NCI-H1105 treated with DMSO at 0.1 percent for 48 hours (cell line): ENCODE results near the gene CAPN7.

Experiments
- DNase-seq: peaks from one replicate; lab custom pipeline; 2025; lab: John Stamatoyannopoulos, UW

Gene CAPN7

DNA sequence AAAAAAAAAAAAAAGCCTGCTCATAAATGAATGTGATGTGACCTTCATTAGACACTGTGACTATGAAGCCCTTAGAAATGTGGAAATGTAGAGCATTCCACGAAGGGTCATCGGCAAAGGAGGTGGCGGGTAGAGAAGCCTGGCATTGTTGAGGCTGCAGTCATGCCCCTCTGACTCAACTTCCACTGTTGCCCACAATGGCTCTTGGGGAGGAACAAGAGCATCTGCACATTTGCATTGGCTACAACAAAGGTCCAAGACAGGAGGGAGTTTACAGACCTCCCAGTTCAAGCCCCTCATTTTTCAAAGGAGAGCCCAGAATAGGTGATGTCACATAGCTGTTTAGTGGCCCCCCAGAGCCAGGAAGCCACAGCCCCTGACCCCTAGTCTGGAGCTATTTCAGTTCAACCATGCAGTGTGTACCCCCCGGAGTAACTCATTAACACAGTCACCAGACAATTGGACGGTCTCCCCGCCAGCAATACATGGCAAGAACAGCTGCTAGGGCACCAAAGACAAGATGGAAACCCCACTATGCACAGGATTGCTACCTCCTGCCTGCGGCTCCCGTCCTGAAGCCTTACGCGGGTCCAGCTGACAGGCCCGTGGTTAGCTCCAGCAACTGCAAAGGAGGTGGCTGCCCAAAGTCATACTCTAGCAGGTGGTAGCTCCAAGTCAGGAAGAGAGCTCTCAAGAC, 70.1 kb downstream of the CAPN7 start:
- DNase-seq = no peak

DNA sequence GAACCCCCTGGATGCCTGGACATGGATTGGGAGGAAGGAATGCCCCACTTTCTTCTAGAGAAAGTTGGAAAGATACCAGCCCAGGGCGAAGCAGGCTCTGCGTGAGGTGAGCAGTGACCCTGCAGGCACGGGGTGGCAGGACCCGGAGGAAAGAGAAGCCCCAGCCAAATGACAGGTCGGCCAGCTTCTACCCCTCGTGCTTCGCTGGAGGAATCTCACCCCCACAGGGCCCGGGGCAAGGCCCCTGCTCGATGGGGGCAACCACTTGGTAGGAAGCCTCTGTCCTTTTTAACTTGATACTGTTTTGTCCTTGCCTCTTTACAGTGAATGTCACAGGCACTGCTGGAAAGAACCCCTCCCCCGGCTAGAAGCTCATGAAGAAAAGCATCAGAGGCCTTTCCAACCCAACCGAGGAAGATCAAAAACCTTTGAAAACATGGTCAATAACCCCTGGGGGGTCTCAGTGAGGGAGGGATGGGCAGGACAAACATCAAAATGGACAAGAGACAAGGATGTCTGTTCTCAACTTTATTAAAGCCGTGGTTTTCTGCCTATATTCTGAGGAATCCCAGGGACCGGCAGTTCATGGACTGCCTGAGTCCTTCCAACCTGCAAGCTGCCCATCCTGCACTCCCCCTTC, 71.9 kb downstream of the CAPN7 start:
- no peak for DNase-seq

DNA sequence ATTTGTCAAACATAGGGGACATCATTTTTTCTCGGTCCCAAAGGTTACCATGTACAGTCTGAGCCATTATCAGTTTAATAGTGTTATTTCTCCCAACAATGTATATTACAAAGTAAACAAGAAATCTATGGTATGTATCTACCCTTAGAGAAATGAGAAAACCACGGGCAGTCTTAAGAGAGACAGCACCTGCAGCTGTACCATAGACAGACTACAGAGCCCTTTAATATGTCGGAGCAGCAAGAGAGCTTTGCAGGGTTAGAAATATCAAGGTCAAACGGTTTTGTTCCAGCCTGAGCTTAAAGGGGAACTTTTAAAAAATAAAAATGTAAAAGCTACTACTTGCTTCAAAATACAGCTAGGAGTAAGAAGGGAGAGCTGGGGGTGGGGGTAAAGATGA, 73.2 kb downstream of the CAPN7 start:
- DNase-seq = no peak

DNA sequence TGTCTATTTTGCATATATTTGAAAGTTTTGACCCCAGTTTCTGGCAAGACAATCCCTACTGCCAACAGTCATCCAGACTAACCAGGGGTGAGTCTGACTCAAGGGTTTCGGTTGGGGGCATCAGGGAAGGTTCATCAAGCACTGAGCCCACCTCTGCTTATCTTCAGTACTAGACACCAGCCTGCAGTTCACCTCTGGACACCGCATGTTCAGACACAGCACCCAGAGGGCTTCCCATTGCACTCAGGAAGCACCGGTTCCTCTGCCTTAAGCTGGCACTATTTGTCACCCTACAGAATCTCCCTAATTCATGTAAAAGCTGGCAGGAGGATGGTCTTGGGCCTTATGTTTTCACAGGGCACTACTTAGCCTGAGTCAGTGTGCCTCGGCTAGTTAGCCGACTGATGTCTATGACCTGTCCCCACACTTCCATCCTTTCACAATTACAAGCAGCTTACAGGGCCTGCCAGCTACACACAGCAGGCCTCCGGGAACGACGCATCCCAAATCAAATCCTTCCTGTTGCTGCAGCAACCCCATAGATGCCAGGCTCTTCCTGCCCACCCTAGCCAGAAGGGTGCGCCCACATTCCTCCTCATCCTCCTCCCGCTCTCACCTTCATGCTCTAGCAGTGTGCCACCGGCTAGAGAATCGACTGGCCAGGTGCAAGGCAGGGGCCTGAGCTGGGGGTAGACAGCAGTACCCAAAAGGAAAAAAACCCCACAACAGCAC, 73.8 kb downstream of the CAPN7 start:
- no peak for DNase-seq

DNA sequence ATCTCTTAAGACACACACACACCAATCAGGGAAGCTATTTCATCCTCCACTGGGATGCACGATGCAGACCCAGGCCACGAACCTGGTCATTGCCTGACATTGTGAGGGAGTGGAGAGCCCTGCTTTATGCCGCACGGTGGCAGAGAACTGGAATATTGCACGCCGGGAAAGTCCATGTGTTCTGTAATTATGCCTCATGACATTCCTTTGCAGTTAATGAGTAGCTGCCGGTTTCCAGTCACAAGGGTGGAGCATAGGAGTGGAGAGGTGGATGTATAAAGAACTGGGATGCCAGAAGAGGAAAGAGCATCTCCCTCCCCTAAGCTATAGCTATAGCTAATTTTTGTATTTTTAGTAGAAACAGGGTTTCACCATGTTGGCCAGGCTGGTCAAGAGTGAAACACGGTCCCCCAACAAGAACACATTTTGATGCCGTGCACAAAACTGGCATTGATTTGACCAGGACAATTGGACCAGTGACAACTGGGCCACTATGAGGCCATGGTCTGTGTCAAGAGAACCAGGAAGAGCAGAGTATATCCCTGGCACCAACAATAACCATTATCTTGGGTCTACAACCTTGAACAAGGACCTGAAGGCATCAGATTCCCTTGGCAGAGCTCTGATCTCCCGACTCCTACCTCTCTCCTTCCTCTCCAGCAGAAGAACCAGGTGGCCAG, 74.9 kb downstream of the CAPN7 start:
- DNase-seq = no peak

DNA sequence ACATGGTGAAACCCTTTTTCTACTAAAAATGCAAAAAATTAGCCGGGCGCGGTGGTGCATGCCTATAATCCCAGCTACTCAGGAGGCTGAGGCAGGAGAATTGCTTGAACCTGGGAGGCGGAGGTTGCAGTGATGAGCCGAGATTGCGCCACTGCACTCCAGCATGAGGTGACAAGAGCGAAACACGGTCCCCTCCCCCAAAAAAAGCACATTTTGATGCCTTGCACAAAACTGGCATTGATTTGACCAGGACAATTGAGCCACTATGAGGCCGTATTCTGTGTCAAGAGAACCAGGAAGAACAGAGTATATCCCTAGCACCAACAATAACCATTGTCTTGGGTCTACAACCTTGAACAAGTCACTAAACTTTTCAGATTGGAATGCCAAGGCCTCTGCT, 75.8 kb downstream of the CAPN7 start:
- no peak for DNase-seq

DNA sequence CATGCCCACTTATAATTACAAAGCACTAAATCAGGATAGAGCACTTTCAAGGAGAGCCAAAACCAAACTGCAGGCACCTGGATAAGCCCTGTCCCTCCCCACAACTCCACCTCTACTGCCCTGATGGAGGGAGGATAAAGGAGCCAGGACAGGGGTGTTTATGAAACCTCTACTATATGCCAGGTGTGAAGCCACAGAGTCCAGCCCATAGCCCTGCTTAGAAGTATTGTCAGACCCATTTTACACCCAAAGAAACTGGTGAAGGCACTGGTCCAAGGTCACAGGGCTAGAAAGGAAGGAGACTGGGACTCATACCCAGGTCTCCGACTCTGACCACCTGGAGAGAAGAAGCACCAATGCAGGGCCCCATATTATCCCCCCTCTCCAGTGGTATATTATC, 77.7 kb downstream of the CAPN7 start:
- DNase-seq = no peak

DNA sequence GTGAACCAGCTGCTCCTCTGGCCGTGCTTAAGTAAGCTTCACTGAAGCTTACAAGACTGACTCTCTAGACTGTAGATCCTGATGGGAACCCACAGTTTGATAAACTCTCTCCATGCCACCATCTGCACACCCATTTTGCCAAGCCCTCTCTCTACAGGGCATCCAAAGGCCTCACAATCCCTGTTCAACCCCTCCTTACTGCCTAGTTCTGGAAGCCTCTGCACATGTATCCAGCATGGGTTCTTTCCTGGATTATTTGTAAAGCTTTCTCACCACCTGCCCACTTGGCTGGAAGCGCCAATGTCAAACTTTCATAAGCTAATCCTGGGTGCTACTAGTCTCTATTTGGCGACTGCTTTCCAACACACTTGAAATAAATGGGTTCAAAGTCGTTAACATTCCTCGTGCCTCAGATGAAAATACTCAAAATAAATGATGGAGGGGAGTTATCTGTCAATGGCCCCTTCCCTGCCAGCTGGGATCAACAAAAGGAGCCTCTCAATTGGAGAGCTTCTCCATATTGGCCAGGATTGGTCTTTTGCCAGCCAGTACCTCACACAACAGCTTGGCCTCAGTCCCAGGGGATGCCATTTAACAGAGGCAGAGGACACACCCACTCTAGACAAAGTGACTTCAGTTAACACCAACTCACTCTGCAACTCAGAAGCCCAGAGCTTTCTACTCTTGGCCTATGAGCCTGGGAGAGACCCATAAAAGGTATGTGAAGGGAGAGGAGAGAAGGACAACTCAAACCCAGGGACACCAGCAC, 78.3 kb downstream of the CAPN7 start:
- DNase-seq = peak; percentile 96

DNA sequence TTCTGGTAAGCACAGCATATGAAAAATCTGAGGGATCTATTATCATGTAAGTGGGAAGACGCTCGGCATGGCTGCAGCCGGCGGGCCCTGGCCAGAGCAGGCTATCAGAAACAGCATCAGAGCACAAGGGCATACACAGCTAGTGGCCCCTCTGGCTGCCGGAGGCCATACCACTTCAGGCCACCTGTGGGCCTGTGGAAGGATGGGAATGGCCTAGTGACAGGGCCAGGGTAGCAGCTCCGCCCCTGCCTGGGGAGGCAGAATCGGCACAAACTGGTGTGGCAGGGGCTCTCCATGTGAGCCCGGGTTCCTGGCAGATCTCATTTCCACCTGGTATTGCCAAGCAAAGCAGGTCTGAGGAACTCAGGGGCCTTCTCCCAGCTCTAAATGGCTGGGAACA, 80.0 kb downstream of the CAPN7 start:
- no peak for DNase-seq

DNA sequence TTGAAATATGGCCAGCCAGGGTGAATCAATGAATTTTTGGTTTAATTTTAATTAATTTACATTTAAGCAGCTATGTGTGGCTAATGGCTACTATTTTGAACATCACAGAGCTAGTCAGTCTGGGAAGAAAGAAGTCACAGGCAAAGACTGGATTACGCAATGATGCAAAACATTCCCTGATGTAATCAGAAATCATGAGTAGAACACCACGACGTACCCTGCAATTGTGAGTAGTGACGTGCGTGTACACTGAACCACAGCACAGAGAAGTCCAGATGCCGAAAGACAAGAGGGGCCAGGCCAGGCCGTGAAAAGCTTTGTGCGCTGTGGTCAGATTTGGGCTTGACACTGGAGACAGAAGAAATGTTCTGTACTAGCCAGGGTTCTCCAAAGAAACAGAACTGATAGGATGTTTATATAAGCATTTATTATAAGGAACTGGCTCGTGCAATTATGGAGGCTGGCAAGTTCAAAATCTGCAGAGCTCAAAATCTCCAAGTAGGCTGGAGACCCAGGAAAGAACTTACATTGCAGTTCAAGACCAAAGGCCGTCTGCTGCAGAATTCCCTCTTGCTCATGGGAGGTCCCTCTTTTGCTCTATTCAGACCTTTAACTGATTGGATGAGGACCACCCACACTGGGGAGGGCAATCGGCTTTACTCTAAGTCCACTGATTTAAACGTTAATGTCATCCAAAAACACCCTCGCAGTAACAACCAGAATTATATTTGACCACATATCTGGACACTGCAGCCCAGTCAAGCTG, 81.7 kb downstream of the CAPN7 start:
- no peak for DNase-seq

DNA sequence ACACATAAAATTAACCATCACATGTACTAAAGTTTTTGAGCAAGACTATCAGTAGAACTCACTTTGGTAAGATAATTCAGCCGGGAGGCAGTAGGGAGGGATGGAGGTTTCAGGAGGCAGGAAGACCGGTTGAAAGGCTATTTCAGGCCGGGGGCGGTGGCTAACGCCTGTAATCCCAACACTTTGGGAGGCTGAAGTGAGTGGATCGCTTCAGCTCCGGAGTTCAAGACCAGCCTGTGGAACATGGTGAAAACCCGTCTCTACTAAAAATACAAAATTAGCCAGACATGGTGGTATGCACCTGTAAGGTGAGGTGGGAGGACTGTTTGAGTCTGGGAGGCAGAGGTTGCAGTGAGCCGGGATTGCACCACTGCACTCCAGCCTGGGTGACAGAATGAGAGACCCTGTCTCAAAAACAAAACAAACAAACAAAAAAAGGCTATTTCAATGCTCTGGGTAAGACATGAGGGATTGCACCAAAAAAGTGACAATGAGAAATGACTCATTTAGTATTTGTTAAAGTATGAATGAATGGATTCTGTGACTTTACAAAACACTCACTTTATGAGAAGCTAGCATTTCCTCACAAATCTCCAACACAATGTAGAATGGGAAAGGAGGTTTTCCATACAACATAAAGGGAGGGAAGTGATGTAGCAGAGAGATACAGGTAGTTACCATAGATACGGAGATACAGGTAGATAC, 82.4 kb downstream of the CAPN7 start:
- DNase-seq = no peak

DNA sequence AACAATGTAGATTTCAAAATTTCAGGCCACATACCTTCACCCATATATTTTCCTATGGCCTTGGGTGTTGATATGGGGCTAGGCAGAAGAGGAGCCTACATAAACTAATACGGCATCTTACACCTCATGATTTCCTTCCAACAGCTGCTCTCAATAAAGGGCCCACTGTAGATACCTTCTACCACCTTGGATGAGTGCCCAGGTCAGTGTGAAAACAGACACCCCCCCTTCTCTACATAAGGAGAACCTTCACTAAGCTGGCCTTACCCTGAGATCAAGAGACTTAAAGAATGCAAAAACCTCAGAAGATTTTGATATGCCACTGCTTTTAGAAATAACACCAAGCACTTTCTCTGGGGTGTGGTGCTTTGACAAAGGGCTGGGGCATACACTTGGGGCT, 83.6 kb downstream of the CAPN7 start:
- no peak for DNase-seq

DNA sequence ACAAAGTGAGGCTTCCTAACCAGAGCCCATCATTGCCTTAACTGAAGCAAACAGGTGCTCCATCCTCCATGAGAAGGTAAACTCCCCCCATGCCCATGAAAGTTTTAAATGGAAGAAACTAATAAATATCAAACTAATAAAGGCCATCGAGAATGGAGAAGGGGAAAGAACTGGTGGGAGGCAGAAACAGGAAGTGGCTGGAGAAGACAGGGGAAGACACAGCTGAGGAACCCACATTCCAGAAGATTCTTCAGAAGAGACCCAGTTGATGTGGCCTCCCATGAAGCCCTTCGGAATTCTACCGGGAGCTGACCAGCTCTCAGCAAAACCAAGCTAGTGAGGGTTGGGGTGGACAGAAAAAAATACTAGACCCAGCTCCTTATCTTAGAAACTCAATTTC, 84.7 kb downstream of the CAPN7 start:
- DNase-seq = no peak

DNA sequence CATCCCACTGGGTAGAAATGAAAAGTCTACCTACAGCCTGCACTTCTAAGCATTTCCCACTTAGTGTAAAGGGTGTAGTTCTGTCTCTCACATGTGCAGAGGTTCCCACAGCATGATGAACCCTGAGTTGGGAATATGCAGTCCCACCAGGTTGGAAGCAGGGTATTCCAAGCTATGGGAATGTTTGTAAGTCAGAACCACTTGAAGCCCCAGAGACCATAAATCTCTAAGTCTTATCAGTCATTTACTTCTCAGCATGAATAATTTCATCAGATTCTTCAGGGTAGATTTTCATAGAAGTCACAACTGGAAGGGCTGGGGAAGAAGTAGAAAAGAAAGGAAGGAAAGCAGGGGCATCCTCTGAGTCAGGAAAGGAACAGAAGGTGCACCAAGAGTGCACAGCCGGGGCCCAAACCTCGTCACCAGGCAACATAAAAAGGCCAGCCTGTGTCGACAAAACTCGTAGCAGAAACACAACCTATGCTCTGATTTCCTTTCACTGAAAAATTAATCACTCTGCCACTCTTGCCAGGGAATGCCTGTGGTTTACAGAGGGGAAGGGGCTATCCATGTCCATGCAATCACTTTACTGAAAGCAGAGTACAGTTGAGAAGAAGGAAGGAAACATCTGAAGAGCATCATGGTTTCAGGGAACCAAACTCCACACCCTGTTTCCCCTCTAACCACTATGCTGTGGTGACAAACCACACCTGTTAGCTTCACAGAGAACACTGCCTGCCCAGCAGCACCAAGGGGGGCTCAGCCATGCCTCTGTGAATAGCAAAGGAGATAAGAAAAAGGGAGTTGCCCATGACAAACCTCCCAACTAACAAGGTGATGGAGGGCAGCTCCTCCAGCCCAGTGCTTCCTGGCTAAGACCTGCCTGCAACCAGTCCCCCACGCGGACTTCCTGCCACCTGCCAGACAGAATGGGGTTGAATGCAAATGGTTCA, 85.8 kb downstream of the CAPN7 start:
- DNase-seq = no peak

DNA sequence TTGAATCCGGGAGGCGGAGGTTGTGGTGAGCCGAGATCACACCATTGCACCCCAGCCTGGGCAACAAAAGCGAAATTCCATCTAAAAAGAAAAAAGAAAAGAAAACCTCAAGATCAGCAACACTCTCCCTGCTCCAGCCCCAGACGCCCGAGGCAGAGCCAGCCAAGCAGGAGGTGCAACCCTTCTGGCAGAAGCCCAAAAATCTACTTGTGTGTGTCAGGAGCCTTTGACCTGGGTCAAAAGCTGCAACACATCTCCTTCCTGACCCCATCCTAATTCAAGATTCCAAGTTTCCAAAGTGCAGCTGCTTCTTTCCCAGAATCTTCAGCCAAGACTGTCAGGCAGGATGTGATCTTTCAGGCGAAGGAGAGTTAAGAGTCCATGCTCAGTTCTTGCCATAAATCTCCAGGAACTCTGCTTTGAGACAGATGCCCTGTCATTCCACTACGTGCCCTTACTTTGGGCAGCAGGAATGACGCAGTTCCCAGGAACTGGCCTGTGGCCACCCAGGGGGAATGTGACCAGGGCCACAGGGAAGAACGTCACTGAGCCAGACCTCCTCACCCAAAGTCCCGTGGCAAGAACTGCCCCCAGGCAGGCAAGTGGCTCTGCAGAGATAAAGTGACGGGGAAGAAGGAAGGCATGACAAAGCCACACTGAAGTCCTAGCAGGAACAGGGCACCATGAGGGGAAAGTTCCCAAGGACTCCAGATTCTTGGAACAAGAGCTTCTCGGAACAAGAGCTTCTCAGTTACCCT, 86.9 kb downstream of the CAPN7 start:
- DNase-seq = no peak

DNA sequence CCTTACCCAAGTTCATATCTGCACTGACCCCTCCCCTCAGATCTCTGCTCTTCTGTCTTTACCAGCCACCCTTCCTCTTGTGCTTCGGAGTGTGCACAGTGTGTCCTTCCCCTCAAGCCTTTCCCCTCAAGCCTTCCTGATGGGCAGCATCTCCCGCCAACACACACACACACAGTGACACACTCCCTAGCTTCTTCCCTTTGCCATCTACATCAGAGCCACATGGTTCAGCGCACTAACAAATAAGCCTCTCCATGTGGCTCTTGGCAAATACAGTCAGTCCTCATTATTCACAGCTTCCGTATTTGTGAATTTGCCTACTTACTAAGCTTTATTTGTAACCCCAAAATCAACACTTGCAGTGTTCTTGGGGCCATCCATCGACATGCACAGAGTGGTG, 88.9 kb downstream of the CAPN7 start:
- DNase-seq = no peak

DNA sequence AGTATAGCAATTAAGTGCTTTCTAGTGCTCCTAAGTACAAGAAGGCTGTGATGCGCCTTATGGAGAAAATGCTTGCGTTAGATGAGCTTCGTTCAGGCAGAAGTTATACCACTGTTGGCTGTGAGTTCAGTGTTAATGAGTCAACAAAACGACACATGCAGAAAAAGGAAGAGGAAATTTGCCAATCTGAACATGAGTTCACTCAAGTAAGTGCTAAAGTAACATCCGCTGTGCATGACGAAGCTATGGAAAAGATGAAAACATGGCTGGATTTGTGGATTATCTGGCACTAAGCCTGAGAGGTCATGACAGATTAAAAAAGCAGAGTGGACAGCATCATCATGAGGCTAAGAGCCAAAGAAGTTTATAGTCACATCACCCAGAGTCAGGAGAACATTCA, 89.5 kb downstream of the CAPN7 start:
- no peak for DNase-seq

DNA sequence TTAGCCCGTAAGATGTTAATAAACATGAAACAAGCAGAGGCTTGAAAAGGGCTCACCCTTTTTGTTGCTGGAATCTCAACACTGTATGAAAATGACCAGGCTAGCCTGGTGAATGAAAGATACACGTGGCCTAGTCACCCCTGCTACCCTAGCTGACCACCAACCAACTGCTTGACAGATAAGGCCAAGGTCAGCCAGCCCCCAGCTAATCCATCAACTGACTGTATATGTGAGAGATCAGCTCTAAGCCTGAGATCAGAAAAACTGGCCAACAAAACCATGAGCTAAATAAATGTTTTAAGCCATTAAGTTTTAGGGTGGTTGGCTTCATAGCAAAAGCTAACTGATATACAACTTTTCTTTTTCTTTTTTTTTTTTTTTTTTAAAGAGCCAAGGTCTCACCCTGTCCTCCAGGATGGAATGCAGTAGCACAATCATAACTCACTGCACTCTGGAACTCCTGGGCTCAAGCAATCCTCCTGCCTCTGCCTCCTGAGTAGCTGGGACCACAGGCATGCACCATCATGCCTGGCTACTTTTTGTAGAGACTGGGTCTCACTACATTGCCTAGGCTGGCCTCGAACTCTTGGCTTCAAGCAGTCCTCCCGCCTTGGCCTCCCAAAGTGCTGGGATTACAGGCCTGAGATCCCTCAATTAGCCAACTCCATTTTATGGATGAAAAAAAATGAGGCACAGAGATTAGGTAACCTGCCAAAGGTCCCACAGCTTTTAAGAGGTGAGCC, 91.7 kb downstream of the CAPN7 start:
- DNase-seq = no peak
